HFFc6 (cell line): ENCODE measurements around the gene RPP38. TPM values are rescaled to one million over a fixed set of nuclear protein-coding genes. Genes with fewer than 3 reads are reported as not detected.

Source experiments
- DNase-seq: peaks from one replicate; pipeline ENCODE4 v3.0.0-alpha.2; 2018
- H3K27ac Mint-ChIP-seq: 2 replicates; pipeline ENCODE4 v1.8.0; 2020; ENCODE audit warnings: mild to moderate bottlenecking, mixed read lengths
- H3K27me3 Mint-ChIP-seq: 2 replicates; pipeline ENCODE4 v1.8.0; 2021; ENCODE audit warnings: mild to moderate bottlenecking, moderate library complexity, mixed read lengths; ENCODE audit not compliant: insufficient read depth
- H3K36me3 Mint-ChIP-seq: 2 replicates; pipeline ENCODE4 v1.8.0; 2021; ENCODE audit warnings: low read depth, mixed read lengths
- H3K4me1 Mint-ChIP-seq: 2 replicates; pipeline ENCODE4 v1.8.0; 2020; ENCODE audit warnings: low read depth, mixed read lengths
- H3K4me3 Mint-ChIP-seq: 2 replicates; pipeline ENCODE4 v1.8.0; 2020; ENCODE audit warnings: mild to moderate bottlenecking, moderate library complexity, mixed read lengths
- H3K9me3 Mint-ChIP-seq: 2 replicates; pipeline ENCODE4 v1.8.0; 2020; ENCODE audit warnings: mild to moderate bottlenecking, mixed read lengths
- total RNA-seq, 6 experiments: library from RNA; stranded (reverse); fragmentation: NEBNext Ultra II Directional; extraction: Animal tissue kit (Norgen Biotek cat#: 25700); gene quantifications; 2 replicates in 1 of 6; 3 replicates in 5 of 6; pipeline ENCODE4 v1.2.3, GENCODE V29; 2021
- TF ChIP-seq, protein P1 (sequence below): fragments of 200-600 bp; sonication (generic); IDR thresholded peaks from 2 replicates; pipeline ENCODE4 v1.5.0; 2021; ENCODE audit warnings: antibody characterized with exemption, mild to moderate bottlenecking

The RPP38 gene
- total RNA-seq, 6 experiments from 2014 or later: 10.8 to 14.2 (median 11.4) TPM

DNA sequence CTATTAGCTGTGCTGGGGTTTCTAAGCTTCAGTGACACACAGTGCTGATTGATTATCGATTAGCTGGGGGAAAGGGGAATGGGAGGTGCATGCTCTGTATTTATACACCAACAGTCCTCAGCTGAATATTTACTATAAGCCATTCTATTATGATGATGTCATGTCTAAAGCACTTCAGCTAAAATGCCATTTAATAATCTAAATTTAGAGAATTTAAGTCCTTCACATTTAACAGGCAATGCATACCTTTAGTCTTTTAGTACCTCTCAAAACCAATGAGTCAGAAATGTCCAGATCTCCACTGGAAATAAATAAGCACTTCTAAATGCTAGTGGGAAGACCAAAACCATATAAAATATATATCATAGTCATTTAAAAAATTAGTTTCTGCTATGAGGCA, 24.6 kb downstream of the RPP38 start:
- Mint-ChIP-seq H3K27ac (peak overlapping the region; percentile 76), H3K9me3 (no peaks in the 10 kb centered on the region), H3K4me1 (peaks cover 49% of the 10 kb centered on the region), H3K27me3 (no peaks in the 10 kb centered on the region; the same call in 1 of the 2 replicates), H3K36me3 (peaks cover 36% of the 10 kb centered on the region), H3K4me3 (peak overlapping the region; percentile 38)
- DNase-seq: no peak
- TF ChIP-seq, protein P1, sequence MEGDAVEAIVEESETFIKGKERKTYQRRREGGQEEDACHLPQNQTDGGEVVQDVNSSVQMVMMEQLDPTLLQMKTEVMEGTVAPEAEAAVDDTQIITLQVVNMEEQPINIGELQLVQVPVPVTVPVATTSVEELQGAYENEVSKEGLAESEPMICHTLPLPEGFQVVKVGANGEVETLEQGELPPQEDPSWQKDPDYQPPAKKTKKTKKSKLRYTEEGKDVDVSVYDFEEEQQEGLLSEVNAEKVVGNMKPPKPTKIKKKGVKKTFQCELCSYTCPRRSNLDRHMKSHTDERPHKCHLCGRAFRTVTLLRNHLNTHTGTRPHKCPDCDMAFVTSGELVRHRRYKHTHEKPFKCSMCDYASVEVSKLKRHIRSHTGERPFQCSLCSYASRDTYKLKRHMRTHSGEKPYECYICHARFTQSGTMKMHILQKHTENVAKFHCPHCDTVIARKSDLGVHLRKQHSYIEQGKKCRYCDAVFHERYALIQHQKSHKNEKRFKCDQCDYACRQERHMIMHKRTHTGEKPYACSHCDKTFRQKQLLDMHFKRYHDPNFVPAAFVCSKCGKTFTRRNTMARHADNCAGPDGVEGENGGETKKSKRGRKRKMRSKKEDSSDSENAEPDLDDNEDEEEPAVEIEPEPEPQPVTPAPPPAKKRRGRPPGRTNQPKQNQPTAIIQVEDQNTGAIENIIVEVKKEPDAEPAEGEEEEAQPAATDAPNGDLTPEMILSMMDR: no peak

DNA sequence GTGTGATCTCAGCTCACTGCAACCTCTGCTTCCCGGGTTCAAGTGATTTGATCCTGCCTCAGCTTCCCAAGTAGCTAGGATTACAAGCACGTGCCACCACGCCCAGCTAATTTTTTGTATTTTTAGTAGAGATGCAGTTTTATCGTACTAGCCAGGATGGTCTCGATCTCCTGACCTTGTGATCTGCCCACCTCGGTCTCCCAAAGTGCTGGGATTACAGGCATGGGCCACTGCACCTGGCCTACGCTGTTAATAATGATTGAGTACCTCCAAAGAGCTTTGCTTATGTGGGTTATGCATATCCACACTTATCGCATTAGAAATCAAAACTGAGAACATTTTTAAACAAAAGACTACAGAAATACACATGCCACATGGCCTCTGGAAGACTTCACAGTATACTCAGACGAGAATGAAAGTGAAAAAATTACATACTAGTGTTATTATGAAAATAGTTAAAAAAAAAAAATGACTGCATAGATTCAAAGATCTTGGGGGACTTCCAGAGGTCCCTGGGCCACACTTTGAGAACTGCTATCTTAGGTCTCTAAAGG, 25.4 kb downstream of the RPP38 start:
- Mint-ChIP-seq H3K27ac (peak overlapping the region; percentile 76), H3K9me3 (no peaks in the 10 kb centered on the region), H3K27me3 (no peaks in the 10 kb centered on the region; the same call in 1 of the 2 replicates), H3K4me3 (peak overlapping the region; percentile 38), H3K36me3 (peaks cover 37% of the 10 kb centered on the region), H3K4me1 (peaks cover 49% of the 10 kb centered on the region)
- no peak for DNase-seq
- TF ChIP-seq, protein P1: no peak

DNA sequence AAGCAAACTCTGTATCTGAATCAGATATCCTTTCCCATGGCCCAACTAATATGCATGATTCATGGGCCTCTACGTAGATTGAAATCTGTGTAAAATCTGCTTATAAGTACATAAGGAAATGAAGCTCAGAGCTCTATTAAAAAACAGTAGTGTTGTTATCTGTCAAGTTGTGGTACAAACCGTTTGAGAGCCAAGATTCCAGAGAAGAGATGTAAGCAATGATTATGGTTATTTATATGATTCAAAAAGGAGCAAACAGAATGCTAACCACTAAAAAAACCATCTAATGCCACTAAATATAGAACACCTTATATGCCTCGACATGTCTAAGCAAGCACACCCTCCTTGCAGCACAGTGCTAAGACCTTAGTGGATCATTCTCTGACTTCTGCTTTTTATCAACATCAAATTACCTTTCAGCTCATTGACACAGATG, 26.6 kb downstream of the RPP38 start:
- no peaks in the 10 kb centered on the region for H3K9me3 Mint-ChIP-seq
- peak overlapping the region; percentile 76 for H3K27ac Mint-ChIP-seq
- H3K4me3 Mint-ChIP-seq: 0 out of 2 replicates have a peak overlapping the region, but pooled peaks have one; percentile 25
- H3K4me1 Mint-ChIP-seq: peaks cover 49% of the 10 kb centered on the region
- peaks cover 44% of the 10 kb centered on the region for H3K36me3 Mint-ChIP-seq
- TF ChIP-seq, protein P1: no peak
- no peaks in the 10 kb centered on the region; the same call in 1 of the 2 replicates for H3K27me3 Mint-ChIP-seq
- peak; percentile 89 for DNase-seq

DNA sequence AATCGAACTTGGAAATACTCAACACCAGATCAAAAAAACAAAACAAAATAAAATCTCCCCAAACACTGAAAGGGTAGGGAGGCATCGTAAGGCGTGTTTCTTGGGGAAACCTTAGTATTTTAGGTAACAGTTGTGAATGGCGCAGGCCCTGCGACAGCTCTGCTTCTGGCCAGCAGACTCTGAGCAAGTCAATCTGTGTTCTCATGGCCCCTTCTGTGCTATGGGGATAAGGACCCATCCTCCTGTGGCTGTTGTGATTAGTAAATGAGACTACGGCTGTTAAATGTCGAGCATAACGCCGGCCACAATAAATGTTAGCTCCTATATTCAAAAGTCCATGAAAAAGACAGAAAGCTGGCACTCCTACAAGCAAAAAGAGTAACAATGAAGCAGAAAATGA, 27.0 kb downstream of the RPP38 start:
- Mint-ChIP-seq H3K27ac (peak overlapping the region; percentile 76), H3K27me3 (no peaks in the 10 kb centered on the region; the same call in 1 of the 2 replicates), H3K4me1 (peaks cover 49% of the 10 kb centered on the region), H3K36me3 (peaks cover 40% of the 10 kb centered on the region), H3K4me3 (no peak overlapping the region), H3K9me3 (no peaks in the 10 kb centered on the region)
- DNase-seq: no peak
- TF ChIP-seq, protein P1: no peak

DNA sequence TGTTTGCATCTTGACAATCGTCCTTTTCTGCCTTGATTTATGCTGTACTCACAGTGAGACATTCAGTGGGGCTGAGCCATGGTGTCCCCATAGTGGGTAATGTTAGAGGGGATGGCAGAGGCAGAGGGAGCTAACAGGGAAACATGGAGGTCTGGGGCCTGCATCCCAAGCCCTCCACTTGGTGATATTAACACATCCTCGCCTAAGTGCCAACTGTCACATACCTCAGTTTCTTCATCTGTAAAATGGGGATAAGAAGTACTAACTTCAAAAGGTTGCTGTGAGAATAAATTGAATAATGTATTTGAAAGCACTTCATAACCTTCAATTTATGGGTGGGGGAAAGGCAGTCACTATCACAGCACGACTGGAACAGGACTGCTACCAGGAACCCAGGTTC, 27.8 kb downstream of the RPP38 start:
- peaks cover 39% of the 10 kb centered on the region for H3K36me3 Mint-ChIP-seq
- no peaks in the 10 kb centered on the region for H3K27me3 Mint-ChIP-seq
- no peak for DNase-seq
- no peaks in the 10 kb centered on the region for H3K9me3 Mint-ChIP-seq
- H3K4me1 Mint-ChIP-seq: peaks cover 49% of the 10 kb centered on the region
- TF ChIP-seq, protein P1: no peak
- no peak overlapping the region for H3K4me3 Mint-ChIP-seq
- peak overlapping the region; percentile 76; the same call in 1 of the 2 replicates for H3K27ac Mint-ChIP-seq
